Measurements from ENCODE around the gene WDFY3. TPM values are rescaled to one million over a fixed set of nuclear protein-coding genes. Genes with fewer than 3 reads are reported as not detected.
A peak's percentile ranks its signal among the peaks of the same experiment; 100 is the strongest.

Gene WDFY3
- total and polyA plus RNA-seq, 9 of the 15 experiments (the other 6 are each of a cell fraction or from before 2014, with no cell fraction given), result 0.58 to 13.5 (median 9.4) TPM

DNA sequence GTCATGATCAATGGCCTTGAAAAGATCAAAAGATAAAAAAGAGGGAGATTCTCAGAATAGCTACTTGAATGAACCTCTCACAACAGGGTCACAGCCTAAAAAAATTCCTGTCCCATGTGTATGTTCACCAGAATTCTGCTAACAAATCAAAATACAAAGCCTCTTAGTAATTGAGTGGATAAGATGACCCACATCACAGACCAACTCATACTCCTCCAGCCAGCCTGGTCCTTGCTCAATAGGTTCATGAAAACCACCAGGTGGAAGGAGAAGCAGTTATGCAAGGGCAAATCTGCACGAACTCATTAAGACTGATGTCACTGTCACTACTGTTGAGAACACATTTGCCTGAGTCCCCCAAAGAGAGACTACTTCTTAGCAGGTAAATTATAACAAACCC is 21.5 kb downstream of the WDFY3 start:
- Histone ChIP-seq H3K27ac (ENCODE audit: extremely low read depth, low read depth, low read length) (no peak overlapping the region), H4K20me1 (replicated peaks; ENCODE audit: control insufficient read depth, insufficient read depth, low read length) (no peaks in the 10 kb centered on the region), H3K9me3 (replicated peaks; ENCODE audit: control insufficient read depth, insufficient read depth, low read depth, low read length) (no peaks in the 10 kb centered on the region), H3K36me3 (ENCODE audit: control insufficient read depth, insufficient read depth, low read length) (no peaks in the 10 kb centered on the region), H3K9me1 (ENCODE audit: control insufficient read depth, insufficient read depth, low read length) (no peaks in the 10 kb centered on the region), H3K4me1 (replicated peaks in 1 of 2; ENCODE audit: control insufficient read depth in 2 of 2, insufficient read depth in 2 of 2, low read length in 2 of 2) (no peaks in the 10 kb centered on the region), H3K79me2 (ENCODE audit: control insufficient read depth, insufficient read depth, low read length) (no peaks in the 10 kb centered on the region), H3K4me3 (no peak overlapping the region), H2AFZ (ENCODE audit: low read depth, low read length) (no peak overlapping the region), H3K4me2 (ENCODE audit: insufficient read depth, low read length) (no peak overlapping the region), H3K9ac (ENCODE audit: insufficient read depth in 1 of 2, low read depth in 2 of 2, low read length in 2 of 2) (no peak overlapping the region), H3K27me3 (ENCODE audit: control insufficient read depth in 2 of 2, insufficient read depth in 2 of 2, low read length in 2 of 2) (no peaks in the 10 kb centered on the region)
- ATAC-seq (no peak), DNase-seq (ENCODE audit: extremely low read depth in 1 of 4, low spot score in 3 of 4) (no peak), FAIRE-seq (no peak)
- no TSS peak for BruUV-seq (replicated peaks)
- in situ Hi-C loops (cut with MboI), result no loop called here
- intact Hi-C loops (cut with micrococcal nuclease), result no loop called here
- POLR2A ChIA-PET, result no interaction called here
- TF ChIP-seq SRF (CRISPR knock-in tag; IDR thresholded peaks at IDR 0.05) (no peak), CC2D1A (IDR thresholded peaks at IDR 0.05) (no peak)
- CTCF ChIA-PET (ENCODE audit: low intra/inter-chr PET ratio), result no interaction called here
- WGBS (ENCODE audit: insufficient coverage, low coverage, missing lambda C conversion rate), result 0% methylated on average over 1 of the region's 1 CpG

GRCh38 chr4:84940960-84941359 is 25.5 kb downstream of the WDFY3 start:
- POLR2A ChIA-PET, result no interaction called here

More at GRCh38 chr4:84940960-84941359, 25.5 kb downstream of the WDFY3 start:
- FAIRE-seq (no peak), ATAC-seq (no peak), DNase-seq (ENCODE audit: extremely low read depth in 1 of 4, low spot score in 3 of 4) (no peak)
- in situ Hi-C loops (cut with MboI), result no loop called here
- H4K20me1 ChIP-seq (replicated peaks; ENCODE audit: control insufficient read depth, insufficient read depth, low read length), result no peaks in the 10 kb centered on the region
- CTCF ChIA-PET (ENCODE audit: low intra/inter-chr PET ratio), result no interaction called here
- H3K4me2 ChIP-seq (ENCODE audit: insufficient read depth, low read length), result no peak overlapping the region
- H3K9me1 ChIP-seq (ENCODE audit: control insufficient read depth, insufficient read depth, low read length), result no peaks in the 10 kb centered on the region
- no peaks in the 10 kb centered on the region for H3K4me1 ChIP-seq (replicated peaks in 1 of 2; ENCODE audit: control insufficient read depth in 2 of 2, insufficient read depth in 2 of 2, low read length in 2 of 2)
- H2AFZ ChIP-seq (ENCODE audit: low read depth, low read length), result no peak overlapping the region
- H3K9ac ChIP-seq (ENCODE audit: insufficient read depth in 1 of 2, low read depth in 2 of 2, low read length in 2 of 2), result no peak overlapping the region
- no TSS peak for BruUV-seq (replicated peaks)
- H3K27me3 ChIP-seq (ENCODE audit: control insufficient read depth in 2 of 2, insufficient read depth in 2 of 2, low read length in 2 of 2), result no peaks in the 10 kb centered on the region
- no peak overlapping the region for H3K27ac ChIP-seq (ENCODE audit: extremely low read depth, low read depth, low read length)
- no peaks in the 10 kb centered on the region for H3K79me2 ChIP-seq (ENCODE audit: control insufficient read depth, insufficient read depth, low read length)
- no peak overlapping the region for H3K4me3 ChIP-seq
- H3K9me3 ChIP-seq (replicated peaks; ENCODE audit: control insufficient read depth, insufficient read depth, low read depth, low read length), result no peaks in the 10 kb centered on the region
- H3K36me3 ChIP-seq (ENCODE audit: control insufficient read depth, insufficient read depth, low read length), result no peaks in the 10 kb centered on the region
- intact Hi-C loops (cut with micrococcal nuclease), result no loop called here
- TF ChIP-seq FIP1L1 (IDR thresholded peaks at IDR 0.05; ENCODE audit: low read depth, low read length, poor library complexity, severe bottlenecking) (no peak), RBM25 (IDR thresholded peaks at IDR 0.05; ENCODE audit: low read depth, low read length, severe bottlenecking) (peak; percentile 11)
